ENCODE measurements around the gene IFT57. TPM values are rescaled to one million over a fixed set of nuclear protein-coding genes. Genes with fewer than 3 reads are reported as not detected.

IFT57 gene
- total and polyA plus RNA-seq, 10 of the 15 experiments (the other 5 are each of a cell fraction or from before 2014, with no cell fraction given) = 1.8 to 25.0 (median 7.5) TPM

GRCh38 chr3:108136561-108137459, 85.4 kb downstream of the IFT57 start (continued):
- TF ChIP-seq CTCF (IDR thresholded peaks at IDR 0.05 in 2 of 3, conservative IDR thresholded peaks at IDR 0.05 in 1 of 3; ENCODE audit: control insufficient read depth in 2 of 3, extremely low read depth in 1 of 3, insufficient read depth in 1 of 3, low read depth in 3 of 3, low read length in 3 of 3) (no peak), SKIL (IDR thresholded peaks at IDR 0.05; ENCODE audit: low read depth, poor library complexity, severe bottlenecking) (no peak)

- in situ Hi-C loops (cut with MboI) (no loop called here), intact Hi-C loops (cut with micrococcal nuclease; ENCODE audit: unreplicated experiment) (no loop called here)
- Histone ChIP-seq H3K4me2 (ENCODE audit: control insufficient read depth, insufficient read depth) (peak overlapping the region; percentile 43), H3K36me3 (ENCODE audit: control insufficient read depth in 2 of 2, insufficient read depth in 2 of 2, low read length in 1 of 2) (peaks cover 0 to 24% of the 10 kb centered on the region in 2 experiments; a peak in 1 of 4 replicates), H3K9ac (ENCODE audit: control insufficient read depth, insufficient read depth, low read length) (no peak overlapping the region), H3K27me3 (replicated peaks in 1 of 2; ENCODE audit: control insufficient read depth in 2 of 2, insufficient read depth in 2 of 2, low read length in 1 of 2) (no peaks in the 10 kb centered on the region), H2AFZ (ENCODE audit: control insufficient read depth, low read depth, low read length) (no peak overlapping the region), H3K4me1 (ENCODE audit: control insufficient read depth, insufficient read depth, low read length) (peaks cover 47% of the 10 kb centered on the region), H3K9me3 (replicated peaks; ENCODE audit: control insufficient read depth, insufficient read depth, low read length) (no peaks in the 10 kb centered on the region), H3K4me3 (0 out of 2 replicates have a peak overlapping the region, but pooled peaks have one; percentile 29), H3K79me2 (ENCODE audit: control insufficient read depth, insufficient read depth, low read length) (peaks cover 45% of the 10 kb centered on the region), H3K27ac (ENCODE audit: control insufficient read depth, insufficient read depth) (0 out of 2 replicates have a peak overlapping the region, but pooled peaks have one; percentile 1), H4K20me1 (ENCODE audit: control insufficient read depth, insufficient read depth) (no peaks in the 10 kb centered on the region)
- FAIRE-seq (no peak), ATAC-seq (peak; percentile 73), DNase-seq (ENCODE audit: low read depth, low spot score) (no peak)
- WGBS (ENCODE audit: insufficient coverage, insufficient replicate concordance, low lambda C conversion rate, missing lambda C conversion rate) = 0% methylated on average over 1 of the region's 1 CpG
- CTCF ChIA-PET = no interaction called here
- SMC1A ChIA-PET (ENCODE audit: uncharacterized antibody, unreplicated experiment) = interaction anchor here (0.8 to 3.2 kb wide), 5 partner anchors 9 to 47 kb away, joined by 3 to 12 read pairs (median 5); no protein-coding TSS in a partner anchor
- RAD21 ChIA-PET (ENCODE audit: unreplicated experiment) = interaction anchor here (1.3 to 2.3 kb wide), 2 partner anchors 9 to 34 kb away, joined by 4 to 8 read pairs; no protein-coding TSS in a partner anchor
- no peak for TF ChIP-seq NRF1 (conservative IDR thresholded peaks at IDR 0.05; ENCODE audit: low read depth, low read length)
- TF ChIP-seq ETV6 (conservative IDR thresholded peaks at IDR 0.05 in 1 of 2, IDR thresholded peaks at IDR 0.05 in 1 of 2; ENCODE audit: borderline replicate concordance in 1 of 2, low read depth in 1 of 2) = peak in 1 of 2 experiments; percentile 34; a peak in 1 of 4 replicates
- no peak for TF ChIP-seq CREB1 (IDR thresholded peaks at IDR 0.05; ENCODE audit: low read depth)
- TF ChIP-seq RUNX3 (IDR thresholded peaks at IDR 0.05; ENCODE audit: low read length) = peak; percentile 31; the same call in 1 of the 2 replicates
- TF ChIP-seq IKZF2 (IDR thresholded peaks at IDR 0.05) = peak in 1 of 2 experiments; percentile 21; a peak in 2 of 4 replicates
- no peak for TF ChIP-seq SMAD5 (IDR thresholded peaks at IDR 0.05; ENCODE audit: low read depth)
- no peak for TF ChIP-seq CHD1 (IDR thresholded peaks at IDR 0.05; ENCODE audit: low read depth, low read length)
- no peak for TF ChIP-seq EED (IDR thresholded peaks at IDR 0.05; ENCODE audit: low read depth)
- peak; percentile 78 for TF ChIP-seq SPI1 (IDR thresholded peaks at IDR 0.05; ENCODE audit: borderline replicate concordance, insufficient read depth, low read depth, low read length)
- POLR2A ChIA-PET = interaction anchor here (1.8 kb wide), 1 partner anchor 41 kb away, joined by 3 read pairs; no protein-coding TSS in a partner anchor
- no TSS peak for BruUV-seq (replicated peaks)
Measured at GRCh38 chr3:108134555-108134880, 87.7 kb downstream of the IFT57 start.
